HepG2 (cell line): ENCODE data around the gene PSMD5. TPM values are rescaled to one million over a fixed set of nuclear protein-coding genes. Genes with fewer than 3 reads are reported as not detected.

Experiments
- ATAC-seq: fragments of 200-7000 bp; cut with Tn5 transposase; 3 replicates; pipeline ENCODE4 v1.9.1; 2020; ENCODE audit warnings: mild to moderate bottlenecking, moderate library complexity
- BruUV-seq: library from RNA; stranded (reverse); fragments of 400-500 nt; replicated peaks from 2 replicates; lab custom pipeline; 2021; lab: Mats Ljungman, UMichigan
- CTCF ChIA-PET: fragments of 300-600 bp; formaldehyde crosslinking; extraction: SDS; loops from one replicate; lab custom pipeline; 2021; ENCODE audit warnings: low total read pairs, inconsistent platforms, low intra/inter-chr PET ratio; lab: Yijun Ruan, JAX
- POLR2A ChIA-PET: fragments of 350-600 bp; sonication (Branson Sonifier 250); formaldehyde crosslinking; loops from one replicate; lab custom pipeline; 2020; ENCODE audit warnings: antibody characterized with exemption, inconsistent platforms; lab: Yijun Ruan, JAX
- DNase-seq: peaks from one replicate; pipeline ENCODE4 v3.0.0-alpha.2; 2015; ENCODE audit warnings: low spot score
- FAIRE-seq: peaks from 3 replicates; lab custom pipeline; 2011; peaks lifted over from hg19 to GRCh38; lab: Jason Lieb, UNC
- H2AFZ ChIP-seq: one replicate; pipeline ENCODE4 v1.6.1; 2011; ENCODE audit warnings: low read length, inconsistent platforms
- H3K27ac ChIP-seq: fragments of 300-600 bp; 3 replicates; pipeline ENCODE4 v1.8.0; 2011; ENCODE audit warnings: mixed run types, mild to moderate bottlenecking, mixed read lengths, low read length, inconsistent platforms; ENCODE audit not compliant: insufficient read depth; ENCODE audit errors: extremely low read length
- H3K27me3 ChIP-seq, 2 experiments: fragments of 200-600 bp in 1 of 2; 2 replicates in 1 of 2; 3 replicates in 1 of 2; pipeline versions ENCODE4 v1.6.0 to v1.8.0; 2011; ENCODE audit warnings: low read length in 2 of 2, mild to moderate bottlenecking in 2 of 2, moderate library complexity in 2 of 2, inconsistent platforms in 1 of 2; ENCODE audit not compliant: insufficient read depth in 2 of 2, control insufficient read depth in 1 of 2
- H3K36me3 ChIP-seq, 2 experiments: fragments of 200-600 bp in 1 of 2; replicated peaks in 1 of 2; 2 replicates in 1 of 2; 3 replicates in 1 of 2; pipeline versions ENCODE4 v1.5.1 to v1.8.0; 2011; ENCODE audit warnings: low read length in 2 of 2, inconsistent platforms in 1 of 2; ENCODE audit not compliant: insufficient read depth in 2 of 2, control insufficient read depth in 1 of 2
- H3K4me1 ChIP-seq: 2 replicates; pipeline ENCODE4 v1.5.1; 2012; ENCODE audit warnings: low read length, inconsistent platforms; ENCODE audit not compliant: insufficient read depth
- H3K4me2 ChIP-seq: 2 replicates; pipeline ENCODE4 v1.6.0; 2011; ENCODE audit warnings: low read depth, low read length, inconsistent platforms
- H3K4me3 ChIP-seq, 3 experiments: fragments of 200-600 bp in 1 of 3; sonication (generic), shearing (Covaris generic) in 1 of 3; replicated peaks in 1 of 3; 2 replicates each; pipeline ENCODE4 v1.5.1; 2011 to 2016; ENCODE audit warnings: low read length in 3 of 3, inconsistent platforms in 2 of 3, low read depth in 2 of 3, mild to moderate bottlenecking in 2 of 3, control low read depth in 1 of 3, mixed read lengths in 1 of 3; ENCODE audit not compliant: insufficient read depth in 1 of 3
- H3K79me2 ChIP-seq: one replicate; pipeline ENCODE4 v1.6.1; 2011; ENCODE audit warnings: low read length, inconsistent platforms; ENCODE audit not compliant: insufficient read depth
- H3K9ac ChIP-seq: 2 replicates; pipeline ENCODE4 v1.6.0; 2011; ENCODE audit warnings: mild to moderate bottlenecking, low read depth, low read length, inconsistent platforms; ENCODE audit not compliant: insufficient read depth
- H3K9me3 ChIP-seq: 2 replicates; pipeline ENCODE4 v1.5.1; 2012; ENCODE audit warnings: mild to moderate bottlenecking, low read length
- H4K20me1 ChIP-seq: 2 replicates; pipeline ENCODE4 v1.6.0; 2011; ENCODE audit warnings: inconsistent platforms, mild to moderate bottlenecking, low read length, moderate library complexity; ENCODE audit not compliant: insufficient read depth
- ATF5 ChIP-seq: sonication (generic); formaldehyde crosslinking; IDR thresholded peaks from 2 replicates; pipeline ENCODE4 v1.4.0; 2020; ENCODE audit warnings: mild to moderate bottlenecking, low read depth, missing genetic modification reagents
- KMT2A ChIP-seq: sonication (generic); formaldehyde crosslinking; IDR thresholded peaks from 2 replicates; pipeline ENCODE4 v1.4.0; 2020; ENCODE audit warnings: missing genetic modification reagents
- MEIS1 ChIP-seq: sonication (generic); formaldehyde crosslinking; IDR thresholded peaks from 2 replicates; pipeline ENCODE4 v1.9.0; 2021; ENCODE audit warnings: mild to moderate bottlenecking, missing genetic modification reagents, moderate library complexity, borderline replicate concordance
- PHB2 ChIP-seq: fragments of 450-650 bp; IDR thresholded peaks from 2 replicates; pipeline ENCODE4 v1.6.1; 2018; ENCODE audit not compliant: partially characterized antibody
- SNAI1 ChIP-seq: sonication (generic); formaldehyde crosslinking; IDR thresholded peaks from 2 replicates; pipeline ENCODE4 v1.5.0; 2020; ENCODE audit warnings: mild to moderate bottlenecking, missing genetic modification reagents, borderline replicate concordance
- ZBTB34 ChIP-seq: sonication (generic); formaldehyde crosslinking; IDR thresholded peaks from 2 replicates; pipeline ENCODE4 v1.8.0; 2022; ENCODE audit warnings: mild to moderate bottlenecking, missing genetic modification reagents
- ZNF546 ChIP-seq: sonication (generic); formaldehyde crosslinking; conservative IDR thresholded peaks from 2 replicates; pipeline ENCODE4 v1.8.1; 2023; ENCODE audit warnings: mild to moderate bottlenecking, missing genetic modification reagents
- ZNF570 ChIP-seq: sonication (generic); formaldehyde crosslinking; IDR thresholded peaks from 2 replicates; pipeline ENCODE4 v1.4.0; 2020; ENCODE audit warnings: mild to moderate bottlenecking, missing genetic modification reagents, borderline replicate concordance
- WGBS: methylation state at CpG from one replicate; pipeline ENCODE4 v1.1.6; 2017; ENCODE audit warnings: low lambda C conversion rate; 5-methylcytosine and 5-hydroxymethylcytosine counted together
- in situ Hi-C: cut with HindIII; loops from 2 replicates; pipeline ENCODE4 v1.10.0; 2017; ENCODE audit warnings: low pct_unique_long_range_greater_than_20kb; ENCODE audit not compliant: extremely low pct_ligation_motif_present
- intact Hi-C: fragments of 100-400 bp; cut with micrococcal nuclease; formaldehyde crosslinking; loops from one replicate; pipeline ENCODE4 v1.10.0; 2022; ENCODE audit not compliant: unreplicated experiment
- polyA plus RNA-seq, 8 experiments: library from polyadenylated mRNA; depleted of rRNA in 3 of 8; stranded (reverse) in 7 of 8; unstranded in 1 of 8; fragments of >200 nt; fragmentation: Illumina TruSeq in 4 of 8; extraction: Trizol in 4 of 8; gene quantifications; 2 replicates each; pipeline versions ENCODE4 v1.2.1 to v1.2.3, GENCODE V29; 2011 to 2016; ENCODE audit warnings: low read depth in 4 of 8, missing spikeins in 1 of 8, mixed read lengths in 1 of 8; ENCODE audit not compliant: insufficient read depth in 1 of 8
- total RNA-seq, 5 experiments: library from RNA; depleted of rRNA; stranded (reverse); fragments of >200 nt; fragmentation: Illumina TruSeq; extraction: Trizol; gene quantifications; 2 replicates each; pipeline ENCODE4 v1.2.3, GENCODE V29; 2016; ENCODE audit warnings: low read depth in 1 of 5

The PSMD5 gene
- total and polyA plus RNA-seq, 2 of the 13 experiments (the other 11 are each of a cell fraction or from before 2014, with no cell fraction given), result 12.7 to 18.1 TPM

- Histone ChIP-seq H3K9me3 (no peaks in the 10 kb centered on the region), H3K27ac (no peak overlapping the region), H4K20me1 (no peaks in the 10 kb centered on the region), H3K4me2 (peak overlapping the region; percentile 85), H3K36me3 (peaks cover 6 to 28% of the 10 kb centered on the region in 2 experiments), H3K27me3 (no peaks in the 10 kb centered on the region; a peak in 1 of 5 replicates), H3K4me3 (peak overlapping the region in 2 of 3 experiments; percentile 14 to 87; a peak in 4 of 6 replicates)
- CTCF ChIA-PET, result no interaction called here
- TF ChIP-seq ZNF546 (CRISPR knock-in tag) (no peak), ZBTB34 (no peak), KMT2A (CRISPR knock-in tag) (no peak), SNAI1 (CRISPR knock-in tag) (no peak), MEIS1 (CRISPR knock-in tag) (no peak), ATF5 (no peak), PHB2 (no peak), ZNF570 (CRISPR knock-in tag) (no peak)
- TF ChIP-seq, all 625 proteins: peak for 0
- H2AFZ ChIP-seq, result no peak overlapping the region
- 96% methylated on average over 3 of the region's 3 CpGs for WGBS
- peaks cover 61% of the 10 kb centered on the region for H3K4me1 ChIP-seq
- no peak for FAIRE-seq
- peaks cover 70% of the 10 kb centered on the region for H3K79me2 ChIP-seq
- ATAC-seq, result no peak
- DNase-seq, result no peak
- intact Hi-C loops (no loop called here), in situ Hi-C loops (no loop called here)
- no TSS peak for BruUV-seq
- peak overlapping the region; percentile 95; the same call in 1 of the 2 replicates for H3K9ac ChIP-seq
- POLR2A ChIA-PET, result no interaction called here
Observed at GRCh38 chr9:120791161-120791560, 51.6 kb downstream of the PSMD5 start.
